ENCODE measurements around the gene SHROOM3. TPM values are rescaled to one million over a fixed set of nuclear protein-coding genes. Genes with fewer than 3 reads are reported as not detected.
"Not testable (repeated sequence)": the region's sequence is repeated elsewhere in the genome, so short reads cannot be mapped to it uniquely, and the experiment has no call there.

The SHROOM3 gene
- total RNA-seq, 2 donors from 2014 or later = 56.7 to 96.0 TPM

DNA sequence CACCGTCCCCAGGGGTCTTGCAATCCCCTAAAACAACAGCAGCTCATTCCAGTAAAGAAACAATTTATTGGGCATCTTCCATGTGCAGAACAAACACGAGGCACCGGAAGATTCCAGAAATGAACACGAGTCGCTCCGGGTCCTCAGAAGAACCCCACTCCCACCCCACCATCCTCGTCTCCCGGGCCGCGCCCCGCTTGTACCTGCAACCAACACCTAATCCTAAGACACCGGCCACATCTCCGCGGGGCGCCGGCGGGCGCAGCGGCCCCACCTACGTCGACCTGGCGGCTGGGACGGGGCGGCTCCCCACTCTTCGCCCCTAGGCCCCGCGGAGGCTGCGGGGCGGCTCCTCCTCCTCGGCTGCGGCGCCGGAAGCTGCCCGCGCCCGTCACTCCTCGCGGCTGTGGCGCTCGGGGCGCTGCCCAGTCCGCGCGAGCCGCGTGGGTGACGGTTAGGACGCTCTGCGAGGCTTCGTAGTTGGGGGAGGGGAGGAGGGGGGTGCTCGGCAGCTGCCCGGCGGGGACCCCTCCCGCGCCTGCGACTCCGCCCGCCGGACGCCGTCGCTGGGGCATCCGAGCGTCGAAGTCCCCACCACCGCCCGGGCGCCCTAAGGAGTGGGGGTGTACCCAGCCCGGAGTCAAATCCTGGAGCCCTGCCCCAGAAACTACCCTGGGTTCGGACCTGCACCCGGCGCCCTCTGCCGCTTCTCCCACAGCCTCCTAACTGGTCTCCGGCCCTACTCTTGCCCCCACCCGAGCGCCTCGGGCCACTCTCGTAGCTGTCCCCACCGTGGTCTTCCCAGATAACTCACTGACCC, 14.1 kb upstream of the SHROOM3 start, which contains the start of gene CCDC158:
Gene CCDC158 (minus strand): TSS at position 380 of the 820 bp plus-strand sequence. CDS start 17,934 bp downstream, outside the sequence.
- TF ChIP-seq POLR2A (IDR thresholded peaks at IDR 0.05) = peak; percentile 15 to 27 (median 25)
- TF ChIP-seq, protein P1, sequence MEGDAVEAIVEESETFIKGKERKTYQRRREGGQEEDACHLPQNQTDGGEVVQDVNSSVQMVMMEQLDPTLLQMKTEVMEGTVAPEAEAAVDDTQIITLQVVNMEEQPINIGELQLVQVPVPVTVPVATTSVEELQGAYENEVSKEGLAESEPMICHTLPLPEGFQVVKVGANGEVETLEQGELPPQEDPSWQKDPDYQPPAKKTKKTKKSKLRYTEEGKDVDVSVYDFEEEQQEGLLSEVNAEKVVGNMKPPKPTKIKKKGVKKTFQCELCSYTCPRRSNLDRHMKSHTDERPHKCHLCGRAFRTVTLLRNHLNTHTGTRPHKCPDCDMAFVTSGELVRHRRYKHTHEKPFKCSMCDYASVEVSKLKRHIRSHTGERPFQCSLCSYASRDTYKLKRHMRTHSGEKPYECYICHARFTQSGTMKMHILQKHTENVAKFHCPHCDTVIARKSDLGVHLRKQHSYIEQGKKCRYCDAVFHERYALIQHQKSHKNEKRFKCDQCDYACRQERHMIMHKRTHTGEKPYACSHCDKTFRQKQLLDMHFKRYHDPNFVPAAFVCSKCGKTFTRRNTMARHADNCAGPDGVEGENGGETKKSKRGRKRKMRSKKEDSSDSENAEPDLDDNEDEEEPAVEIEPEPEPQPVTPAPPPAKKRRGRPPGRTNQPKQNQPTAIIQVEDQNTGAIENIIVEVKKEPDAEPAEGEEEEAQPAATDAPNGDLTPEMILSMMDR (IDR thresholded peaks at IDR 0.05) = no peak

GRCh38 chr4:76423159-76423558, 11.9 kb upstream of the SHROOM3 start:
- H3K4me3 ChIP-seq; intact Hi-C loops (cut with DNase I); H3K36me3 ChIP-seq (replicated peaks in 1 of 2; ENCODE audit: insufficient read depth in 1 of 2, low read depth in 2 of 2); DNase-seq; H3K9me3 ChIP-seq; H3K27me3 ChIP-seq; ATAC-seq; H3K27ac ChIP-seq: not testable (repeated sequence)
- peaks cover 21% of the 10 kb centered on the region for H3K4me1 ChIP-seq
- WGBS, 2 donors = 96 to 100% methylated on average over 1 to 15 of the region's 27 CpGs

More for the DNA sequence above, 14.1 kb upstream of the SHROOM3 start, which contains the start of gene CCDC158:
- no peaks in the 10 kb centered on the region for H3K27me3 ChIP-seq
- H3K36me3 ChIP-seq (replicated peaks in 1 of 2; ENCODE audit: insufficient read depth in 1 of 2, low read depth in 2 of 2) = no peaks in the 10 kb centered on the region
- intact Hi-C loops (cut with DNase I) = no loop called here
- H3K4me1 ChIP-seq = peaks cover 15% of the 10 kb centered on the region
- H3K9me3 ChIP-seq = no peaks in the 10 kb centered on the region
- peak within 1 kb of the TSS in 2 of 4 donors; percentile 15 to 25 for H3K27ac ChIP-seq
- ATAC-seq = peak; percentile 84
- WGBS, 2 donors = 7 to 14% methylated on average over 13 to 77 of the region's 79 CpGs
- H3K4me3 ChIP-seq = peak within 1 kb of the TSS; percentile 48 to 56
- DNase-seq = peak; percentile 17 to 41 (median 38)

GRCh38 chr4:76426272-76426671, 8.8 kb upstream of the SHROOM3 start:
- Histone ChIP-seq H3K4me1 (peaks cover 14% of the 10 kb centered on the region), H3K27ac (no peak overlapping the region), H3K4me3 (no peak overlapping the region), H3K27me3 (no peaks in the 10 kb centered on the region), H3K36me3 (replicated peaks in 1 of 2; ENCODE audit: insufficient read depth in 1 of 2, low read depth in 2 of 2) (no peaks in the 10 kb centered on the region), H3K9me3 (no peaks in the 10 kb centered on the region)
- intact Hi-C loops (cut with DNase I) = no loop called here
- TF ChIP-seq, protein P1 (IDR thresholded peaks at IDR 0.05) = peak in 4 of 7 experiments; percentile 26 to 40 (median 29)
- TF ChIP-seq POLR2A (IDR thresholded peaks at IDR 0.05) = no peak
- DNase-seq = peak in 2 of 4 donors; percentile 25 to 26
- WGBS, 2 donors = 37 to 44% methylated on average over 2 of the region's 2 CpGs
- no peak for ATAC-seq

DNA sequence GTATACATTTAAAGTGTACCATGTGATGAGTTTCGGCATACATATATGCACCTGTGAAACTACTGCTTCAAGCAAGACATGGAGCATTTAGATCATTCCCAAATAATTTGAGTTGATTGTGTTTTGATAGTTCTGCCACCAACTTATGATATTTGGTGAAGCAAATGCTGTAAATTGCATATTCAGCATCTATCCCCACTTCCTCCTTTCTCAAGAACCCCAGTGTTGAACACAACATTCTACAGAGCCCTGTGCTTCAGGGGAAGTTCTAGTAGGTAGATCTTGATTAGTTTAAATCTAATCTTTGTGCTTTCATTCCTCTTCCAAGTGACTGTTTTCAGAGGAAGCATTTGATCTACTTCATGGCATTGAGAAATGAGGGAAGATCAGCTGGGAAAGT, 5.4 kb upstream of the SHROOM3 start:
- no peak for DNase-seq
- intact Hi-C loops (cut with DNase I) = loop anchor here (5.0 kb wide), 1 partner anchor 78 kb away; no protein-coding TSS in a partner anchor
- H3K4me1 ChIP-seq = peaks cover 10% of the 10 kb centered on the region
- 87 to 90% methylated on average over 1 of the region's 1 CpG for WGBS, 2 donors
- H3K4me3 ChIP-seq = no peak overlapping the region
- no peaks in the 10 kb centered on the region for H3K36me3 ChIP-seq (replicated peaks in 1 of 2; ENCODE audit: insufficient read depth in 1 of 2, low read depth in 2 of 2)
- TF ChIP-seq POLR2A (IDR thresholded peaks at IDR 0.05) = no peak
- TF ChIP-seq, protein P1 (IDR thresholded peaks at IDR 0.05) = no peak
- H3K27ac ChIP-seq = no peak overlapping the region
- no peaks in the 10 kb centered on the region for H3K27me3 ChIP-seq
- ATAC-seq = no peak
- no peaks in the 10 kb centered on the region for H3K9me3 ChIP-seq

- no peaks in the 10 kb centered on the region for H3K27me3 ChIP-seq
- TF ChIP-seq, protein P1 (IDR thresholded peaks at IDR 0.05) = peak; percentile 38 to 89 (median 79)
- TF ChIP-seq POLR2A (IDR thresholded peaks at IDR 0.05) = no peak
- DNase-seq = peak in 1 of 4 donors; percentile 48
- WGBS, 2 donors = 34 to 36% methylated on average over 15 of the region's 15 CpGs
- peak; percentile 52 for ATAC-seq
- no peaks in the 10 kb centered on the region for H3K36me3 ChIP-seq (replicated peaks in 1 of 2; ENCODE audit: insufficient read depth in 1 of 2, low read depth in 2 of 2)
- H3K27ac ChIP-seq = no peak overlapping the region
- no peak overlapping the region for H3K4me3 ChIP-seq
- H3K9me3 ChIP-seq = no peaks in the 10 kb centered on the region
- intact Hi-C loops (cut with DNase I) = loop anchor here (5.0 kb wide), 1 partner anchor 77 kb away; no protein-coding TSS in a partner anchor
- H3K4me1 ChIP-seq = peaks cover 17% of the 10 kb centered on the region
Measured at GRCh38 chr4:76430519-76431388, 4.3 kb upstream of the SHROOM3 start.

Data from body of pancreas (tissue), 4 donors.